Measurements from ENCODE around the gene GCAT. TPM values are rescaled to one million over a fixed set of nuclear protein-coding genes. Genes with fewer than 3 reads are reported as not detected.
A peak's percentile ranks its signal among the peaks of the same experiment; 100 is the strongest.

The GCAT gene
- total and polyA plus RNA-seq, 2 of the 13 experiments (the other 11 are each of a cell fraction or from before 2014, with no cell fraction given), result 28.0 to 50.3 TPM

- TF ChIP-seq GLI4 (CRISPR knock-in tag; IDR thresholded peaks at IDR 0.05; ENCODE audit: borderline replicate concordance) (peak; percentile 88; the same call in 1 of the 2 replicates), EEA1 (CRISPR knock-in tag; IDR thresholded peaks at IDR 0.05; ENCODE audit: borderline replicate concordance) (peak; percentile 89; the same call in 1 of the 2 replicates), NFYB (CRISPR knock-in tag; IDR thresholded peaks at IDR 0.05) (no peak), YEATS2 (CRISPR knock-in tag; IDR thresholded peaks at IDR 0.05; ENCODE audit: borderline replicate concordance) (peak; percentile 83), HIVEP1 (CRISPR knock-in tag; IDR thresholded peaks at IDR 0.05) (no peak), JDP2 (CRISPR knock-in tag; IDR thresholded peaks at IDR 0.05; ENCODE audit: borderline replicate concordance) (no peak), ZNF24 (IDR thresholded peaks at IDR 0.05) (no peak), HNRNPLL (IDR thresholded peaks at IDR 0.05; ENCODE audit: low read depth, low read length, poor library complexity, severe bottlenecking) (peak; percentile 82), CBX1 (IDR thresholded peaks at IDR 0.05; ENCODE audit: low read depth) (peak; percentile 90), SMAD3 (CRISPR knock-in tag; IDR thresholded peaks at IDR 0.05) (peak; percentile 11; the same call in 1 of the 2 replicates), RBAK (CRISPR knock-in tag; IDR thresholded peaks at IDR 0.05) (no peak), HNRNPK (IDR thresholded peaks at IDR 0.05; ENCODE audit: low read depth, low read length, poor library complexity, severe bottlenecking) (peak; percentile 80), MTF2 (CRISPR knock-in tag; IDR thresholded peaks at IDR 0.05; ENCODE audit: borderline replicate concordance) (peak; percentile 65; the same call in 1 of the 2 replicates), ZC3H4 (CRISPR knock-in tag; IDR thresholded peaks at IDR 0.05; ENCODE audit: borderline replicate concordance) (no peak), YY1 (IDR thresholded peaks at IDR 0.05; ENCODE audit: insufficient read depth, insufficient replicate concordance, low read depth, low read length) (peak; percentile 91), ATF7 (IDR thresholded peaks at IDR 0.05) (no peak), ATF7 (CRISPR knock-in tag; IDR thresholded peaks at IDR 0.05) (no peak), ZSCAN20 (CRISPR knock-in tag; IDR thresholded peaks at IDR 0.05; ENCODE audit: borderline replicate concordance) (no peak), ZNF672 (CRISPR knock-in tag; IDR thresholded peaks at IDR 0.05) (no peak), CREB1 (IDR thresholded peaks at IDR 0.05) (no peak), CREB1 (CRISPR knock-in tag; IDR thresholded peaks at IDR 0.05) (no peak), SMYD3 (CRISPR knock-in tag; IDR thresholded peaks at IDR 0.05) (peak; percentile 86; the same call in 1 of the 2 replicates), MAFG (CRISPR knock-in tag; IDR thresholded peaks at IDR 0.05) (no peak), PCBP1 (IDR thresholded peaks at IDR 0.05; ENCODE audit: borderline replicate concordance, low read depth, low read length) (peak; percentile 90; the same call in 1 of the 2 replicates)
- TF ChIP-seq, protein P1, sequence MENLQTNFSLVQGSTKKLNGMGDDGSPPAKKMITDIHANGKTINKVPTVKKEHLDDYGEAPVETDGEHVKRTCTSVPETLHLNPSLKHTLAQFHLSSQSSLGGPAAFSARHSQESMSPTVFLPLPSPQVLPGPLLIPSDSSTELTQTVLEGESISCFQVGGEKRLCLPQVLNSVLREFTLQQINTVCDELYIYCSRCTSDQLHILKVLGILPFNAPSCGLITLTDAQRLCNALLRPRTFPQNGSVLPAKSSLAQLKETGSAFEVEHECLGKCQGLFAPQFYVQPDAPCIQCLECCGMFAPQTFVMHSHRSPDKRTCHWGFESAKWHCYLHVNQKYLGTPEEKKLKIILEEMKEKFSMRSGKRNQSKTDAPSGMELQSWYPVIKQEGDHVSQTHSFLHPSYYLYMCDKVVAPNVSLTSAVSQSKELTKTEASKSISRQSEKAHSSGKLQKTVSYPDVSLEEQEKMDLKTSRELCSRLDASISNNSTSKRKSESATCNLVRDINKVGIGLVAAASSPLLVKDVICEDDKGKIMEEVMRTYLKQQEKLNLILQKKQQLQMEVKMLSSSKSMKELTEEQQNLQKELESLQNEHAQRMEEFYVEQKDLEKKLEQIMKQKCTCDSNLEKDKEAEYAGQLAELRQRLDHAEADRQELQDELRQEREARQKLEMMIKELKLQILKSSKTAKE (CRISPR knock-in tag; IDR thresholded peaks at IDR 0.05; ENCODE audit: borderline replicate concordance), result peak; percentile 65; the same call in 1 of the 2 replicates
- TF ChIP-seq, protein P2, sequence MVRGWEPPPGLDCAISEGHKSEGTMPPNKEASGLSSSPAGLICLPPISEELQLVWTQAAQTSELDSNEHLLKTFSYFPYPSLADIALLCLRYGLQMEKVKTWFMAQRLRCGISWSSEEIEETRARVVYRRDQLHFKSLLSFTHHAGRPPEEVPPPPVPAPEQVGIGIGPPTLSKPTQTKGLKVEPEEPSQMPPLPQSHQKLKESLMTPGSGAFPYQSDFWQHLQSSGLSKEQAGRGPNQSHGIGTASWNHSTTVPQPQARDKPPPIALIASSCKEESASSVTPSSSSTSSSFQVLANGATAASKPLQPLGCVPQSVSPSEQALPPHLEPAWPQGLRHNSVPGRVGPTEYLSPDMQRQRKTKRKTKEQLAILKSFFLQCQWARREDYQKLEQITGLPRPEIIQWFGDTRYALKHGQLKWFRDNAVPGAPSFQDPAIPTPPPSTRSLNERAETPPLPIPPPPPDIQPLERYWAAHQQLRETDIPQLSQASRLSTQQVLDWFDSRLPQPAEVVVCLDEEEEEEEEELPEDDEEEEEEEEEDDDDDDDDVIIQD (CRISPR knock-in tag; IDR thresholded peaks at IDR 0.05; ENCODE audit: low read depth), result no peak
These were observed 2.6 kb upstream of the GCAT start (continued) for GRCh38 chr22:37804881-37805809.
